Keratinocyte (primary cell): ENCODE data around the gene CDKAL1. TPM values are rescaled to one million over a fixed set of nuclear protein-coding genes. Genes with fewer than 3 reads are reported as not detected.

Experiments
- DNase-seq: peaks from one replicate; pipeline ENCODE4 v3.0.0-alpha.2; 2011; ENCODE audit warnings: low read depth, missing footprints, low spot score
- FAIRE-seq: peaks from 2 replicates; lab custom pipeline; 2011; peaks lifted over from hg19 to GRCh38; lab: Jason Lieb, UNC
- H2AFZ ChIP-seq: 2 replicates; pipeline ENCODE4 v1.6.0; 2012; ENCODE audit warnings: low read length, control low read depth, inconsistent platforms; ENCODE audit not compliant: control insufficient read depth
- H3K27ac ChIP-seq: 2 replicates; pipeline ENCODE4 v1.5.1; 2011; ENCODE audit warnings: low read length; ENCODE audit not compliant: control insufficient read depth, insufficient read depth
- H3K27me3 ChIP-seq: 3 replicates; pipeline ENCODE4 v1.6.0; 2011; ENCODE audit warnings: low read length; ENCODE audit not compliant: control insufficient read depth, insufficient read depth; ENCODE audit errors: extremely low read depth
- H3K36me3 ChIP-seq, 2 experiments: 2 replicates in 1 of 2; 3 replicates in 1 of 2; pipeline ENCODE4 v1.5.1; 2011; ENCODE audit warnings: low read length in 2 of 2, mild to moderate bottlenecking in 1 of 2; ENCODE audit not compliant: control insufficient read depth in 2 of 2, insufficient read depth in 2 of 2; ENCODE audit errors: extremely low read depth in 1 of 2
- H3K4me1 ChIP-seq: 3 replicates; pipeline ENCODE4 v1.5.1; 2011; ENCODE audit warnings: low read length; ENCODE audit not compliant: control insufficient read depth, insufficient read depth; ENCODE audit errors: extremely low read depth
- H3K4me2 ChIP-seq: 3 replicates; pipeline ENCODE4 v1.6.0; 2011; ENCODE audit warnings: low read depth, low read length; ENCODE audit not compliant: control insufficient read depth, insufficient read depth; ENCODE audit errors: extremely low read depth
- H3K4me3 ChIP-seq, 3 experiments: fragments of 200-600 bp in 1 of 3; sonication (generic) in 1 of 3; 2 replicates in 2 of 3; 3 replicates in 1 of 3; pipeline ENCODE4 v1.5.1; 2011 to 2016; ENCODE audit warnings: low read length in 3 of 3, mild to moderate bottlenecking in 3 of 3, control low read depth in 2 of 3, inconsistent platforms in 1 of 3, low read depth in 1 of 3, mixed read lengths in 1 of 3, mixed run types in 1 of 3, moderate library complexity in 1 of 3; ENCODE audit not compliant: control insufficient read depth in 2 of 3, insufficient read depth in 2 of 3; ENCODE audit errors: extremely low read depth in 1 of 3
- H3K79me2 ChIP-seq: 2 replicates; pipeline ENCODE4 v1.6.0; 2012; ENCODE audit warnings: low read length; ENCODE audit not compliant: control insufficient read depth, insufficient read depth
- H3K9ac ChIP-seq: 3 replicates; pipeline ENCODE4 v1.6.0; 2011; ENCODE audit warnings: low read length; ENCODE audit not compliant: control insufficient read depth, insufficient read depth; ENCODE audit errors: extremely low read depth
- H3K9me1 ChIP-seq: 3 replicates; pipeline ENCODE4 v1.6.0; 2011; ENCODE audit warnings: low read length; ENCODE audit not compliant: control insufficient read depth, insufficient read depth; ENCODE audit errors: extremely low read depth
- H3K9me3 ChIP-seq: 2 replicates; pipeline ENCODE4 v1.5.1; 2012; ENCODE audit warnings: low read depth, low read length; ENCODE audit not compliant: control insufficient read depth
- H4K20me1 ChIP-seq: 3 replicates; pipeline ENCODE4 v1.6.0; 2011; ENCODE audit warnings: low read length; ENCODE audit not compliant: control insufficient read depth, insufficient read depth; ENCODE audit errors: extremely low read depth
- CTCF ChIP-seq, 3 experiments: IDR thresholded peaks in 1 of 3; conservative IDR thresholded peaks in 1 of 3; optimal IDR thresholded peaks in 1 of 3; 2 replicates in 2 of 3; 3 replicates in 1 of 3; pipeline versions ENCODE3 to v1.5.1; 2011; ENCODE audit warnings: low read length in 3 of 3, mild to moderate bottlenecking in 3 of 3, moderate library complexity in 2 of 3, control low read depth in 1 of 3, inconsistent platforms in 1 of 3; ENCODE audit not compliant: insufficient read depth in 2 of 3; ENCODE audit errors: extremely low read depth in 1 of 3
- EZH2 ChIP-seq: IDR thresholded peaks from one replicate; pipeline ENCODE4 v1.6.1; 2012; ENCODE audit warnings: inconsistent platforms, mild to moderate bottlenecking, low read length, moderate library complexity
- dilution Hi-C: fragments of 300-500 bp; cut with MboI; formaldehyde crosslinking; loops from one replicate; pipeline ENCODE4 v1.7.0; 2020; ENCODE audit warnings: low sequenced_read_pairs; ENCODE audit not compliant: extremely low pct_ligation_motif_present
- polyA plus RNA-seq, 5 experiments: library from polyadenylated mRNA; depleted of rRNA in 3 of 5; stranded (reverse) in 3 of 5; stranded (forward) in 1 of 5; unstranded in 1 of 5; fragments of >200 nt; gene quantifications; 1 replicate in 1 of 5; 2 replicates in 3 of 5; 3 replicates in 1 of 5; pipeline versions ENCODE4 v1.2.1 to v1.2.3, GENCODE V29; 2011 to 2012; ENCODE audit warnings: missing spikeins in 2 of 5, low read depth in 1 of 5, low replicate concordance in 1 of 5

CDKAL1 gene
- polyA plus RNA-seq, 1 donor (not counting 4 experiments of a cell fraction or from before 2014, with no cell fraction given) = 5.6 TPM

GRCh38 chr6:20696676-20697075, 162.4 kb downstream of the CDKAL1 start:
- dilution Hi-C loops = no loop called here
- Histone ChIP-seq H2AFZ (no peak overlapping the region), H3K36me3 (no peaks in the 10 kb centered on the region), H3K4me2 (no peak overlapping the region), H3K27me3 (no peaks in the 10 kb centered on the region), H3K9me1 (no peaks in the 10 kb centered on the region), H4K20me1 (no peaks in the 10 kb centered on the region), H3K4me3 (no peak overlapping the region), H3K79me2 (no peaks in the 10 kb centered on the region), H3K27ac (no peak overlapping the region), H3K9me3 (no peaks in the 10 kb centered on the region), H3K9ac (no peak overlapping the region), H3K4me1 (peaks cover 11% of the 10 kb centered on the region)
- no peak for FAIRE-seq
- TF ChIP-seq EZH2 = no peak
- TF ChIP-seq CTCF (optimal IDR thresholded peaks at IDR 0.05 in 1 of 3, IDR thresholded peaks at IDR 0.05 in 1 of 3, conservative IDR thresholded peaks at IDR 0.05 in 1 of 3; ENCODE audit: extremely low read depth in 1 of 3, insufficient read depth in 2 of 3, low read length in 3 of 3) = no peak
- no peak for DNase-seq

- Histone ChIP-seq H3K36me3 (no peaks in the 10 kb centered on the region), H3K4me3 (no peak overlapping the region), H3K79me2 (no peaks in the 10 kb centered on the region), H3K9ac (no peak overlapping the region), H3K27me3 (no peaks in the 10 kb centered on the region), H3K4me1 (peaks cover 11% of the 10 kb centered on the region), H3K27ac (no peak overlapping the region), H3K9me1 (no peaks in the 10 kb centered on the region), H2AFZ (no peak overlapping the region), H3K4me2 (no peak overlapping the region), H3K9me3 (no peaks in the 10 kb centered on the region), H4K20me1 (no peaks in the 10 kb centered on the region)
- dilution Hi-C loops = no loop called here
- DNase-seq = no peak
- FAIRE-seq = no peak
- TF ChIP-seq CTCF (optimal IDR thresholded peaks at IDR 0.05 in 1 of 3, IDR thresholded peaks at IDR 0.05 in 1 of 3, conservative IDR thresholded peaks at IDR 0.05 in 1 of 3; ENCODE audit: extremely low read depth in 1 of 3, insufficient read depth in 2 of 3, low read length in 3 of 3) = no peak
- TF ChIP-seq EZH2 = no peak
These were observed 164.4 kb downstream of the CDKAL1 start for GRCh38 chr6:20698675-20699074.
